G401.6 (cell line): ENCODE measurements around the gene OR14I1.

ENCODE experiments used
- FAIRE-seq: peaks from 2 replicates; lab custom pipeline; 2012; peaks lifted over from hg19 to GRCh38; lab: Jason Lieb, UNC

OR14I1 gene

GRCh38 chr1:248702714-248703113 lies at the start of gene OR14I1:
OR14I1 (minus strand) TSS chr1:248702766.
- no peak for FAIRE-seq

GRCh38 chr1:248751635-248752034 lies 49.1 kb upstream of the OR14I1 start:
- FAIRE-seq: no peak

DNA sequence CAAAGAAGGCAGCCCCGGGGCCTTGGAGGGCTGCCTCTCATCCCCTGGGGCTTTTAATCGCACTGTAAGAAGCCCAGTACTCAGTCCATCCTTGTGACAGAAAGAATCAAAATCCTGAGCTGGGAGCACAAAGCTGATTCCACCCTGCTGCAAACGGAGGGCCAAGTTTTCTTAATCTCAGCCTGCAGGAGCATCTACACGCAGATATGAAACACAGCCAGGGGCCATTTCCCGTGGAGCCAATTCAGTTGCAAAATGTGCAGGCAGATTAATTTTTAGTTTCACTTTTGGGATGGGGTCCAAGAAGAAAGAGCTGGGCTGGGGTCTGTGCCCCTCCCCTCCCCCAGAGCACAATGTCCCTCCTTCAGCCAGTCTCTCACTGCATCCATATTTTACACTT lies 48.6 kb upstream of the OR14I1 start:
- no peak for FAIRE-seq

- no peak for FAIRE-seq
These were observed 47.9 kb upstream of the OR14I1 start for GRCh38 chr1:248750496-248750895.

- no peak for FAIRE-seq
These were observed 45.6 kb upstream of the OR14I1 start for GRCh38 chr1:248748211-248748610.

GRCh38 chr1:248740876-248741275 lies 38.3 kb upstream of the OR14I1 start:
- no peak for FAIRE-seq

DNA sequence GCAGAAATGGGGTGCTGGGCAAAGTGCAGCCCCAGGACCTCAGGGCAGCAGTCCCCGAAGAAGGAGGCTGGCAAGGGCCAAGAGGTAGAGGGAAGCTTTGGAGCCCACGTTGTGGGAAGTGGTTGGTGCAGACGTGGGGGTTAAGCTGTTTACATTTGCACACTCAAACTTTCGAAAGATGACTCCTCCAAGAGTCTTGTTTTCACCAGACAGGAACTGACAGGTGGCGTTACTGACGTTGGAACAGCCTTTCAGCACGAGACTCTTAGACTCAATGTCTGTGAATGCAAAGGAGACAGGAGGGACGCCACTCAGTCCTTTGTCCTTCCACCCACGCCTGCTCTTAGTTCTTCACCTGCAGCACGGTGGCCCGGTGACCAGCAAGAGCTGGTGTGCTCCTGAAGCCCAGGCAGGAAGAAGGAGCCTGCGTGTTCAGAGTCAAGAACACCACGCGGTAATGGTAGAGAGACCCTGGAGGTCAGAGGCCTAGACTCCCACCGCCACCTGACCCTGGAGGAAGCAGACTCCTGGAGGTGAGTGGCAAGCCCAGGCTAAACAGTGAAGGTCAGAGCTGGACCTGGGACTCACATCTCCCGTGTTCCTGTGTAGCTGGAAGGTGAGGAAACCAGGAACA lies 37.1 kb upstream of the OR14I1 start:
- FAIRE-seq: no peak

DNA sequence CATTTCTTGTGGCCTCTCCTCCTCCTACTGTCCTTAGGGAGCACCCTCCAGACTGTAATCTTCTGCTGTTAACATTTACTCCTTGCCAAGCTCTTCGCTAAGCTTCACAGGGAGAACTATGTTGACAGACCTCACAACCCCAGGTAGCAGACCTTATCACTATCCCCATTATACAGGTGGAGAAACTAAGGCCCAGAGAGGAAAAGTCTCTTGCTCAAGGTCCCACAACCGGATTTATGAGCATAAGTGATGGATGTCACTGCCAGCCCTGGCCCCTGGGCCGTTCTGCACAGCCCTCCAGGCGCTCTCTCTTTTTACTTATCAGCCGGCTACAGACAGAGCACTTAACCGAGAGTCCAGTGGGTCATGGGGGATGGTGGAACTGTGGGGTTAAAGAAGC lies 34.9 kb upstream of the OR14I1 start:
- no peak for FAIRE-seq

DNA sequence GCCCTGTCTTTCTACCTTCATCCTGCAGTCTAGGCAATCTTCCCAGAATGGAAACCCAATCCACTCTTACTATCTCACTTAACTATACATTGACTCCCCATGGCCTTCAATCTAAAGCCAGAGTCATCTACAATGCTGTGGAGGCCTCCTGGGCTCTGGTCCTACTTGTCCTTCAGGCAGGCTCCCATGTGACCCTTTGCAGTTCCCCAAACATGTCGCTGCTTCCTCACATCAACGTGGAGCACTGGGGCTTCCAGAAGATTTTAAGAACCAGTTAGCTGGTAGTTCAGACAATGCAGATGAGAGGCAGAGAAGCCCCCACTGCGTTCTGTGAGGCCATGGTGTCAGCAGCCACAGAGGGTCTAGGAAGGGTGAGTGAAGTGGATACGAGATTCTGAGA lies 34.4 kb upstream of the OR14I1 start:
- no peak for FAIRE-seq

DNA sequence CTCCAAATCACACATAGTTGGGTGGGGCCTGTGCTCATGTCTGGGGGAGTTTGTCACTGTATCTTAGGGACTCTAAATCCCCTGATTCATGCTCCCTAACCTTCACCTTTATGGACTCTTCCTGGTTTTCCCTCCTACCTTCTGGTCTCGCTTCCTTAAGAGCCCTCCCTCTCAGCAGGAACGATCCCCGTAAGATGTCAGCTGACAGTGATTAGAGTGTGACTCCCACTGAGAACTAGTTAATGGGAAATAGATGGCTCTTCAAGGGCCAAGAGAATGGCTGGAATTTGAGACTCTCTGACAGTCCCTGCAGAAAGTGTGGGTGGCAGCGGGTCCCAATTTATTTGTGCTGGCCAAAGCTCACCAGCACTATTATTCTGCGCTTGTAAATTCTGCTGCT lies 31.0 kb upstream of the OR14I1 start:
- FAIRE-seq: no peak

- no peak for FAIRE-seq
These were observed 28.2 kb upstream of the OR14I1 start for GRCh38 chr1:248730507-248731335.

- no peak for FAIRE-seq
These were observed 11.7 kb upstream of the OR14I1 start for GRCh38 chr1:248714248-248714647.

DNA sequence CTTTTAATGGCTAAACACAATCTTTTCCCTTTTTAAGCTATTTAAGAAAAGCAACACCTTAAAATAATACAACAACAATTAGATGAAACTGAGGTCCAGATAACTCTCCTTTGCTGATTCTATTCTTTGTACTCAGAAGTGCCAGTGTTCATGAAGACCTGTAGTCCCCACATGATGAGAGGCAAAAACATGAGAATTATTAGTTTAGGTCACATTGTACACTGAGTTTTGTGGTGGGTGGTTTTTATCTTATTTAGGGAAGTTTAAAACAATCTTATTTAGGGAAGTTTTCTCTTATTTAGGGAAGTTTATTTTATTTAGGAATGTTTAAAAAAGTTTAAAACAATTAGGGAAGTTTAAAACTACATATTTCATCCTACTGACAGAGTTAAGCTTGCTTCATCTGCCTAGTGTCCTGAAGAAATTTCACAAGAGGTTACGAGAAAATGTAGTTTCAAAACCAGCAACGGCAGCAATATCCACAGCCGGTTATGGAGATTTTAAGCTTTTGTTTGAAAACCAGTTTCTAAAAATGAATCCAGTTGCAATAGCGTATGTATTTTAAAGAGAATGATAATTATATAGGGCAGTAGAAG lies 7.8 kb upstream of the OR14I1 start:
- no peak for FAIRE-seq

DNA sequence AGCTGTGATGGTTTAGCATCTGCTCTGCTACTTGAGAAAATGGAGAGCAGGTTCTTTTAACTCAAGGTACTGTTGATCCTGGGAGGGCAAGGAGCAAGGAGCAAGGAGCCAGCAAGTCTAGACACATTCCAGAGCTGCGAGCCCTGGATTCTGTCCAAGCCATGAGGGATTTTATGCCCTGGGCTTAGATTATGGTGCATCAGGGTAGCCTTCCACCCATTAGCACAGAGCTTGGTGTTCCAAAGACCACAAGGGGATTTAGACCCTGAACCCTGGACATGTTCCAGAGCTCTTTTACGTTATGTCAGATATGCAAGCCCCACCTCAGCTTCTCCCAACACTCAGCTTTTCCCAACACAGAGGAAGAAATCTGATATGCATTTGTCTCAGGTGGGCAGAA lies 2.0 kb upstream of the OR14I1 start:
- FAIRE-seq: no peak

GRCh38 chr1:248703674-248704073 lies 1.1 kb upstream of the OR14I1 start:
- FAIRE-seq: no peak

DNA sequence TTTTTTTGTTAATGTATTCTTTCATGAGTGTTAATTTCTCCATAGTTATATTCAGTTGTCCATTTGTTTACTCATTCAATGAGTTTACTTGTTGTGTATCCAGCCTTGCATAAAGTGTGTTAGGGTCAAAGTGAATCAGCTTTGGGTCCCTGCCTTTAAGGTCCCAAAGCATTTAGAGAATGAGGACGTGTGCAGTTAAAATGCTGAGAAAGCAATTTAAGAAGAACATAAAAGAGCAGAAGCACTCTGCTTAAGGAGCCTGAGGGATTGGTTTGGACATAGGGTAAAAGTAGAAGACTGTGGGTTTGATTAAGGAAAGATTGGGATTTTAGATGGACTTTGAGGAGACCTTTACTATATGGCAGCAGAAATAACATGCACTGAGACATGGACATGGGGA lies 3.5 kb downstream of the OR14I1 start:
- no peak for FAIRE-seq

- no peak for FAIRE-seq
These were observed 4.7 kb downstream of the OR14I1 start for GRCh38 chr1:248697907-248698306.

DNA sequence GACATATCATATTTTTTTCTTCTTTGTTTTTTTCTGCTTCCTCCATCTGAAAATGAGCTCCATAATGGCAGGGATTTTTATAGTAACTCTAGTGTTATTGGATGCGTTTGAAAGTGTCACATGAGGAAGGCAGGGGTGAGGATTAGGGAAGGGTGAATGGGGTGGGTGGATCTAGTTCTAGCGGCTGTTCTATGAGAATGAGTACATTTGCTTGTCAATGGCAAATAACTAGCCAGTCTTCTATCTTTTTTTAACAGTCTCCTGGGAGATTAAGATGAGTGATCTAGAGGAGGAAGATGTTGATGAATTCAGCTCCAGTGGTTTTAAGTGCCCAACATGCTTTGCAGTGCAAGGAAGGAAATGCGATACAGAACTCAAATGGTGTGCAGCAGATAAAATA lies 5.8 kb downstream of the OR14I1 start:
- FAIRE-seq: no peak

DNA sequence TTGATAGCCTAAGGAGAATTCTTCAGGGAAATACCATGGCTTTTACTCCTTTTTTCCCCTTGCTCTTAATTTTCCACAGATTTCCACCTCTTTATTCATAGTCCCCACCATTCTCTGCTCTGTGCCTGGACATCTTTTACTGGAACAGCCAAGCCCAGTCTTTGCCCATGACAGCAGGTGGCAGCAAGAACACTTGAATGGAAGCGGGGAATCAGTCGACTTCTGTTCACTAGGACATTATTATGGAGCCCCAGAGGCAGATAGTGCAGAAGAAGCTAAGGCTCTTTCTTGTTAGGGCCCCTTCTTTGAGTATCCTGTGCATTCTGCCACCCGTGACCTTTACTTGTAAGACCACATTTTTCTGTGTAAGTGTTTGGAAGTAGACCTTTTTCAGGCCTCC lies 6.3 kb downstream of the OR14I1 start:
- FAIRE-seq: no peak

- FAIRE-seq: no peak
These were observed 7.0 kb downstream of the OR14I1 start for GRCh38 chr1:248695451-248696132.

DNA sequence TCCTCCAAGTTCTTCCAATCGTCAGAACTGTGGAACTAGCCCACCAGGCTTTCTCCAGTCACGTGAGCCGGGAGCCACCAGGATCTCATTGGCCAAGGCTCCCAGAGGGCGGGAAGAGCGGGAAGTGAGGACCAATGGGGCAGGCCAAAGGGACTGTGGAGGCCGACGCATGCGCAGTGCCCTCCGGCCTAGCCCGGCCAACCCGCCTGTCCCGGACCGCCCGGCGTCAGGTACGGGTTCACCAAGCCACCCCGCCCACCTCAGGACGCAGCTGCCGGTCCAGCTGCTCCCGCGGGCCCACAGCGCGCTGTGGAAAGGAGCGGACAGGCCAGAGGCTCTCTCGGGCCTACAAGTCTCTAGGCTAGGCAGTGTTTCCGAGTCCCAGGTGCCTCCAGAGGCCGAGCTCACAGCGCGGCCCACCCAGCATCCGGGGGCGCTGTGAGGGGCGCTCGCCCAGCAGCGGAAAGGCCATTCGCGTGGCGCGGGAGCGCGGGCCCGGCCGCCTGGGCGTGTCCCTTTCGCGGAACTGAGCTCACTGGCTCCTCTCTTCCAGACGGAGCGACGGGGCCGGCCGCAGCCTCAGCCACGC lies 10.9 kb downstream of the OR14I1 start:
- no peak for FAIRE-seq

- no peak for FAIRE-seq
These were observed 13.9 kb downstream of the OR14I1 start for GRCh38 chr1:248688527-248689298.
